HEK293 (cell line): ENCODE measurements around the gene DCHS1.

Experiments
- CTCF ChIP-seq: fragments of 450-650 bp; formaldehyde crosslinking; IDR thresholded peaks from 2 replicates; pipeline ENCODE4 v1.5.1; 2016; ENCODE audit warnings: missing biosample characterization, missing genetic modification characterization
- REST ChIP-seq: fragments of 450-650 bp; formaldehyde crosslinking; IDR thresholded peaks from 2 replicates; pipeline ENCODE4 v1.5.1; 2016; ENCODE audit warnings: missing biosample characterization, missing genetic modification characterization
- ZBTB8A ChIP-seq: fragments of 450-650 bp; formaldehyde crosslinking; IDR thresholded peaks from 2 replicates; pipeline ENCODE4 v1.5.1; 2016; ENCODE audit warnings: missing biosample characterization, missing genetic modification characterization
- ZFP3 ChIP-seq: fragments of 450-650 bp; formaldehyde crosslinking; IDR thresholded peaks from 2 replicates; pipeline ENCODE4 v1.5.1; 2016; ENCODE audit warnings: low read depth, missing biosample characterization, missing genetic modification characterization
- ZNF274 ChIP-seq, 2 experiments: fragments of 200-500 bp in 1 of 2; fragments of 450-650 bp in 1 of 2; sonication (Bioruptor generic) in 1 of 2; formaldehyde crosslinking in 1 of 2; IDR thresholded peaks; 2 replicates each; pipeline versions ENCODE4 v1.5.1 to v1.6.1; 2014 to 2016; ENCODE audit warnings: borderline replicate concordance in 1 of 2, inconsistent platforms in 1 of 2, low read length in 1 of 2, missing biosample characterization in 1 of 2, missing genetic modification characterization in 1 of 2
- ZNF580 ChIP-seq: fragments of 450-650 bp; formaldehyde crosslinking; IDR thresholded peaks from 2 replicates; pipeline ENCODE4 v1.5.1; 2016; ENCODE audit warnings: missing biosample characterization, missing genetic modification characterization
- ZNF830 ChIP-seq: fragments of 450-650 bp; IDR thresholded peaks from 2 replicates; pipeline ENCODE4 v1.5.0; 2018; ENCODE audit warnings: missing biosample characterization, missing genetic modification characterization, low read depth, mild to moderate bottlenecking, moderate library complexity
- ZSCAN16 ChIP-seq: fragments of 450-650 bp; formaldehyde crosslinking; IDR thresholded peaks from 2 replicates; pipeline ENCODE4 v1.5.1; 2016; ENCODE audit warnings: missing biosample characterization, missing genetic modification characterization

- TF ChIP-seq ZSCAN16 (tag by site-specific recombination) = no peak
- no peak for TF ChIP-seq CTCF (tag by site-specific recombination)
- no peak for TF ChIP-seq ZNF830 (tag by site-specific recombination)
- no peak for TF ChIP-seq ZFP3
- no peak for TF ChIP-seq ZBTB8A (tag by site-specific recombination)
- TF ChIP-seq REST (tag by site-specific recombination) = no peak
- TF ChIP-seq ZNF274 (IDR thresholded peaks at IDR 0.05; ENCODE audit: low read length) = no peak
- TF ChIP-seq ZNF274 (tag by site-specific recombination; IDR thresholded peaks at IDR 0.05; ENCODE audit: borderline replicate concordance) = no peak
- no peak for TF ChIP-seq ZNF580 (tag by site-specific recombination)
These were observed 29.7 kb downstream of the DCHS1 start for GRCh38 chr11:6625832-6626420.
